Transverse colon (tissue), 4 donors: ENCODE data around the gene RIN3. TPM values are rescaled to one million over a fixed set of nuclear protein-coding genes. Genes with fewer than 3 reads are reported as not detected.

Experiments used
- DNase-seq: peaks from one replicate; pipeline ENCODE4 v3.0.0-alpha.2; 2019
- H3K27ac ChIP-seq, 4 donors: fragments of 200-600 bp; sonication (generic); 2 replicates each; pipeline ENCODE4 v1.5.1; 2016 to 2018; ENCODE audit warnings: inconsistent platforms in 4 of 4
- H3K27me3 ChIP-seq: fragments of 200-600 bp; sonication (generic); 2 replicates; pipeline ENCODE4 v1.5.1; 2017; ENCODE audit warnings: inconsistent platforms
- H3K36me3 ChIP-seq, 4 donors: fragments of 200-600 bp; sonication (generic); 2 replicates each; pipeline ENCODE4 v1.5.1; 2017 to 2019; ENCODE audit warnings: inconsistent platforms in 4 of 4
- H3K4me1 ChIP-seq, 4 donors: fragments of 200-600 bp; sonication (generic); 2 replicates each; pipeline ENCODE4 v1.5.1; 2017 to 2020; ENCODE audit warnings: inconsistent platforms in 4 of 4
- H3K4me3 ChIP-seq, 4 donors: fragments of 200-600 bp; sonication (generic); 1 replicate in 1 of 4; 2 replicates in 3 of 4; pipeline versions ENCODE4 v1.5.1 to v1.6.1; 2017 to 2019; ENCODE audit warnings: inconsistent platforms in 4 of 4
- H3K9me3 ChIP-seq, 2 donors: fragments of 200-600 bp; sonication (generic); 2 replicates each; pipeline ENCODE4 v1.5.1; 2017 to 2019; ENCODE audit warnings: inconsistent platforms in 2 of 2
- EP300 ChIP-seq: sonication (generic); formaldehyde crosslinking; IDR thresholded peaks from one replicate; pipeline ENCODE4 v1.6.1; 2017; ENCODE audit warnings: antibody characterized with exemption, low read depth
- POLR2A ChIP-seq: fragments of 450-650 bp; IDR thresholded peaks from one replicate; pipeline ENCODE4 v1.6.1; 2016; ENCODE audit warnings: antibody characterized with exemption, mild to moderate bottlenecking, moderate library complexity
- POLR2AphosphoS5 ChIP-seq, 3 donors: sonication (generic); formaldehyde crosslinking; IDR thresholded peaks; one replicate each; pipeline ENCODE4 v1.6.1; 2016; ENCODE audit warnings: antibody characterized with exemption in 3 of 3
- WGBS, 2 donors: methylation state at CpG; one replicate each; pipeline ENCODE4 v1.1.5; 2018; ENCODE audit warnings: low coverage in 1 of 2; 5-methylcytosine and 5-hydroxymethylcytosine counted together
- in situ Hi-C, 4 donors: fragments of 200-750 bp; cut with MboI; loops; one replicate each; pipeline versions ENCODE4 v1.15.0 to v1.15.1; 2017; ENCODE audit warnings: low sequenced_read_pairs in 3 of 4, low pct_ligation_motif_present in 1 of 4, low pct_unique_long_range_greater_than_20kb in 1 of 4
- intact Hi-C: fragments of 100-400 bp; cut with DNase I; formaldehyde crosslinking; loops from one replicate; pipeline ENCODE4 v1.15.1; 2023; ENCODE audit warnings: low total_unique reads
- total RNA-seq, 4 donors: library from RNA; depleted of rRNA; stranded (reverse); fragments of >200 nt; gene quantifications; one replicate each; pipeline ENCODE4 v1.1.0, GENCODE V29; 2016
- TF ChIP-seq, protein P1 (sequence below), 5 experiments: fragments of 200-600 bp in 3 of 5; fragments of 450-650 bp in 2 of 5; sonication (generic) in 3 of 5; IDR thresholded peaks; 1 replicate in 2 of 5; 2 replicates in 3 of 5; pipeline ENCODE4 v1.5.1; 2016 to 2017; ENCODE audit warnings: antibody characterized with exemption in 5 of 5, inconsistent platforms in 3 of 5, mild to moderate bottlenecking in 2 of 5, moderate library complexity in 1 of 5

Gene RIN3
- total RNA-seq, 4 donors from 2014 or later, result 16.2 to 24.3 (median 20.7) TPM

DNA sequence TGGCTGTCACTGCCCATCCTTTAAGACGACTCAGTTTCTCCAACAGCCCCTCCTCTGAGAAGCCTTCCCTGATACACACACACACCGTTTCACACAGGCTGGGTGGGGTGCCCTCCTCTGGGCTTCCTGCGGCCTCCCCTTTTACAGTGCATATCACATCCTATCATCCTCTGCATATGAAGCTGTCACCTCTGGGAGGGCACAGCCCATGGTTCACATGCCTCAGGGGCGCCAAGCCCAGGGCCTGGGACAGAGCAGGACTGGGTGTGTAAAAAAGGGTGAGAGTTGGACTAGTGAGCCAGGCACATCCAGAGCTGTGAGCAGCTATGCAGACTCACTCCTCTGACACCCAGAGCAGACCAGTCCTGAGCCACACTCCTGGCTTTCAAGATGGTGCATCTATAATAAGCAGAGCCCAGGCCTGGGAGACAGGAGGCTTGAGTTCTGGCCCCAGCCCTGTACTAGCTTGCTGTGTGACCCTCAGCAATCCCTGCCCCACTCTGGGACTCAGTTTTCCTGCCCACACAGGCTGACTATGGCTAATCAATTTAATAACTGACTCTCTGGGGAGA lies 172.3 kb downstream of the RIN3 start:
- Histone ChIP-seq H3K4me1 (peaks cover 7 to 31% (median 17%) of the 10 kb centered on the region in 4 donors), H3K36me3 (no peaks in the 10 kb centered on the region), H3K27ac (peak overlapping the region in 2 of 4 donors; percentile 25 to 28), H3K27me3 (no peaks in the 10 kb centered on the region), H3K9me3 (no peaks in the 10 kb centered on the region), H3K4me3 (no peak overlapping the region)
- intact Hi-C loops (loop anchor here (5.0 kb wide), 1 partner anchor 96 kb away; no protein-coding TSS in a partner anchor), in situ Hi-C loops (loop anchor here (25.0 kb wide), 2 partner anchors 101 to 549 kb away; partner anchors contain the start of gene GOLGA5 (in 1 of the 4))
- 86 to 96% methylated on average over 3 to 4 of the region's 4 CpGs for WGBS, 2 donors
- no peak for DNase-seq
- TF ChIP-seq EP300, result no peak
- TF ChIP-seq POLR2AphosphoS5 (IDR thresholded peaks at IDR 0.05), result no peak
- no peak for TF ChIP-seq POLR2A
- TF ChIP-seq, protein P1, sequence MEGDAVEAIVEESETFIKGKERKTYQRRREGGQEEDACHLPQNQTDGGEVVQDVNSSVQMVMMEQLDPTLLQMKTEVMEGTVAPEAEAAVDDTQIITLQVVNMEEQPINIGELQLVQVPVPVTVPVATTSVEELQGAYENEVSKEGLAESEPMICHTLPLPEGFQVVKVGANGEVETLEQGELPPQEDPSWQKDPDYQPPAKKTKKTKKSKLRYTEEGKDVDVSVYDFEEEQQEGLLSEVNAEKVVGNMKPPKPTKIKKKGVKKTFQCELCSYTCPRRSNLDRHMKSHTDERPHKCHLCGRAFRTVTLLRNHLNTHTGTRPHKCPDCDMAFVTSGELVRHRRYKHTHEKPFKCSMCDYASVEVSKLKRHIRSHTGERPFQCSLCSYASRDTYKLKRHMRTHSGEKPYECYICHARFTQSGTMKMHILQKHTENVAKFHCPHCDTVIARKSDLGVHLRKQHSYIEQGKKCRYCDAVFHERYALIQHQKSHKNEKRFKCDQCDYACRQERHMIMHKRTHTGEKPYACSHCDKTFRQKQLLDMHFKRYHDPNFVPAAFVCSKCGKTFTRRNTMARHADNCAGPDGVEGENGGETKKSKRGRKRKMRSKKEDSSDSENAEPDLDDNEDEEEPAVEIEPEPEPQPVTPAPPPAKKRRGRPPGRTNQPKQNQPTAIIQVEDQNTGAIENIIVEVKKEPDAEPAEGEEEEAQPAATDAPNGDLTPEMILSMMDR (IDR thresholded peaks at IDR 0.05), result no peak

DNA sequence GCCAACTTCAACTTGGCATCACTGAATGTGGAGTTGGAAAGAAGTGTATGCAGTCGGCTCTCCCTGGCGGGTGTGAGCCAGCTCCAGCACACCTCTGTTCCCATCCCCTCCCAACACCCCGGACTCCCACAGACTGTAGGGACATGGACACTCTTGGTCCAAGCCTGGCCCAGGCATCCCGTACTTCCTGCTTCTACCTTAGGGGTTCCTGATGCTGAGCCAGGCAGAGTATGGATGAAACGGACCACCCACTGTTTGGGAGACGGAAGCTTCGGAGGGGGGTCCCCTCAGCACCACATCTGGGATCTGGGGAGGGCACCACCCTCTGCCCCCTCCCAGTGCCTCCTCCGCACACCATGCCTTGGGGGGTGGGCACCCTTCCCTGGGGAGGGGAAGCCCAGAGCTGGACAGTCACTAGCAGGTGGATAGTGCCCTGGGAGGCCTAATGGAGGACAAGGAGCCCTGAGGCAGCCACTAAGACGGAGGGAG lies 172.9 kb downstream of the RIN3 start:
- intact Hi-C loops (loop anchor here (5.0 kb wide), 1 partner anchor 96 kb away; no protein-coding TSS in a partner anchor), in situ Hi-C loops (loop anchor here (25.0 kb wide), 2 partner anchors 101 to 549 kb away; partner anchors contain the start of gene GOLGA5 (in 1 of the 4))
- WGBS, 2 donors, result 97% methylated on average over 8 of the region's 9 CpGs; no CpG with 5 or more reads in 1 of the 2 donors
- TF ChIP-seq, protein P1 (IDR thresholded peaks at IDR 0.05), result no peak
- no peak for TF ChIP-seq POLR2A
- TF ChIP-seq EP300, result no peak
- TF ChIP-seq POLR2AphosphoS5 (IDR thresholded peaks at IDR 0.05), result no peak
- peaks cover 7 to 26% (median 17%) of the 10 kb centered on the region in 4 donors for H3K4me1 ChIP-seq
- peak overlapping the region in 2 of 4 donors; percentile 24 to 33 for H3K4me3 ChIP-seq
- DNase-seq, result no peak
- peak overlapping the region in 3 of 4 donors; percentile 25 to 39 (median 28) for H3K27ac ChIP-seq
- H3K27me3 ChIP-seq, result no peaks in the 10 kb centered on the region
- no peaks in the 10 kb centered on the region for H3K36me3 ChIP-seq
- no peaks in the 10 kb centered on the region for H3K9me3 ChIP-seq

DNA sequence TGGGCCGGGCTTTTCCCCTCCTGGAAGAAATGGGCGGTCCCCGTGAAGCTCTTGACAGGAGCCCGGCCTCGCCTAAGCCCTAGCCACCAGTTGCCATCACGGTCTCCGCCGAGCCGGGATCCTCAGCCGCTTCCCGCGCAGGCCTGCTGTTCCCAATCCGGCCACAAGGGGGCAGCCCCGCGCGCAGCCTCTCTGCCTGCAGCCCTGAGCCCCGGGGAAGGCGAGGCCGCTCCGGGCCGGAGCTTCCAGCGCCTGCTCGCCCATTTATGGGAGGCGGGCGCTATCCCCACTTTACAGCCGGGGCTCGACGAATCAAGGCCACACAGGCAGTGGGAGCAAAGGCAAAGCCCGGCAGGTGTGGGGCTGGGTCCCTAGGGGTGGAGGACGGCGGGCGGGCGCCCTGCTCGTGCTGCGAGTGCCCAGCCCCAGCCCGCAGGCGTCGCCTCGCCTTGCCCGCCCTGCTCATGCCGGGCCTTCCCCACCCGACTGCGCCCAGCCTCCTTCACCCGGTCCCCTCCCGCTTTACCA lies 173.4 kb downstream of the RIN3 start:
- peak overlapping the region in 3 of 4 donors; percentile 5 to 33 (median 24) for H3K4me3 ChIP-seq
- H3K27me3 ChIP-seq, result no peaks in the 10 kb centered on the region
- intact Hi-C loops, result loop anchor here (5.0 kb wide), 1 partner anchor 95 kb away; no protein-coding TSS in a partner anchor
- H3K4me1 ChIP-seq, result peaks cover 7 to 27% (median 17%) of the 10 kb centered on the region in 4 donors
- TF ChIP-seq POLR2AphosphoS5 (IDR thresholded peaks at IDR 0.05) (peak in 2 of 3 donors; percentile 13 to 17), POLR2A (no peak), EP300 (no peak)
- TF ChIP-seq, protein P1 (IDR thresholded peaks at IDR 0.05), result peak; percentile 90 to 99 (median 94)
- no peaks in the 10 kb centered on the region for H3K9me3 ChIP-seq
- no peaks in the 10 kb centered on the region for H3K36me3 ChIP-seq
- peak; percentile 82 for DNase-seq
- H3K27ac ChIP-seq, result peak overlapping the region in 3 of 4 donors; percentile 26 to 44 (median 39)
- in situ Hi-C loops, result loop anchor here (25.0 kb wide), 2 partner anchors 100 to 550 kb away; partner anchors contain the start of gene GOLGA5 (in 1 of the 4)
- WGBS, 2 donors, result 27% methylated on average over 18 of the region's 45 CpGs; no CpG with 5 or more reads in 1 of the 2 donors
